Testis (tissue), 3 donors: ENCODE measurements around the gene AMOTL2. TPM values are rescaled to one million over a fixed set of nuclear protein-coding genes. Genes with fewer than 3 reads are reported as not detected.

Experiments
- DNase-seq: peaks from one replicate; pipeline ENCODE4 v3.0.0-alpha.2; 2019
- H3K27ac ChIP-seq, 2 donors: fragments of 200-600 bp; sonication (generic); one replicate each; pipeline ENCODE4 v1.5.1; 2019
- H3K27me3 ChIP-seq: fragments of 200-600 bp; sonication (generic); one replicate; pipeline ENCODE4 v1.5.1; 2019
- H3K36me3 ChIP-seq: fragments of 200-600 bp; sonication (generic); one replicate; pipeline ENCODE4 v1.5.1; 2017; ENCODE audit warnings: low read depth; ENCODE audit errors: missing control alignments
- H3K4me1 ChIP-seq: fragments of 200-600 bp; sonication (generic); one replicate; pipeline ENCODE4 v1.5.1; 2019
- H3K4me3 ChIP-seq, 2 donors: fragments of 200-600 bp; sonication (generic); one replicate each; pipeline ENCODE4 v1.5.1; 2017 to 2019
- H3K9me3 ChIP-seq: fragments of 200-600 bp; sonication (generic); one replicate; pipeline ENCODE4 v1.5.1; 2017
- POLR2A ChIP-seq: fragments of 450-650 bp; IDR thresholded peaks from one replicate; pipeline ENCODE4 v1.6.1; 2017; ENCODE audit warnings: antibody characterized with exemption, mild to moderate bottlenecking, moderate library complexity
- WGBS, 2 donors: methylation state at CpG; one replicate each; pipeline ENCODE4 v1.1.5; 2018; 5-methylcytosine and 5-hydroxymethylcytosine counted together
- intact Hi-C: fragments of 100-400 bp; cut with DNase I; formaldehyde crosslinking; loops from one replicate; pipeline ENCODE4 v1.15.1; 2023; ENCODE audit warnings: low total_unique reads
- polyA plus RNA-seq: library from polyadenylated mRNA; stranded (reverse); fragments of 350-450 nt; fragmentation: Illumina TruSeq; extraction: RNeasy Lipid Tissue Mini Kit (QIAGEN cat#74804); gene quantifications from one replicate; pipeline ENCODE4 v1.2.3, GENCODE V29; 2014; ENCODE audit warnings: low read depth, low replicate concordance; ENCODE audit not compliant: insufficient read depth
- total RNA-seq, 2 donors: library from RNA; depleted of rRNA; stranded (reverse); fragments of >200 nt; gene quantifications; one replicate each; pipeline ENCODE4 v1.2.3, GENCODE V29; 2016
- TF ChIP-seq, protein P1 (sequence below), 3 experiments: fragments of 450-650 bp in 2 of 3; fragments of 200-600 bp in 1 of 3; sonication (generic) in 1 of 3; IDR thresholded peaks; one replicate each; pipeline ENCODE4 v1.5.1; 2016 to 2019; ENCODE audit warnings: antibody characterized with exemption in 3 of 3, mild to moderate bottlenecking in 2 of 3, moderate library complexity in 1 of 3

Gene AMOTL2
- total and polyA plus RNA-seq, 3 donors from 2014 or later: 19.6 to 61.0 (median 35.8) TPM

DNA sequence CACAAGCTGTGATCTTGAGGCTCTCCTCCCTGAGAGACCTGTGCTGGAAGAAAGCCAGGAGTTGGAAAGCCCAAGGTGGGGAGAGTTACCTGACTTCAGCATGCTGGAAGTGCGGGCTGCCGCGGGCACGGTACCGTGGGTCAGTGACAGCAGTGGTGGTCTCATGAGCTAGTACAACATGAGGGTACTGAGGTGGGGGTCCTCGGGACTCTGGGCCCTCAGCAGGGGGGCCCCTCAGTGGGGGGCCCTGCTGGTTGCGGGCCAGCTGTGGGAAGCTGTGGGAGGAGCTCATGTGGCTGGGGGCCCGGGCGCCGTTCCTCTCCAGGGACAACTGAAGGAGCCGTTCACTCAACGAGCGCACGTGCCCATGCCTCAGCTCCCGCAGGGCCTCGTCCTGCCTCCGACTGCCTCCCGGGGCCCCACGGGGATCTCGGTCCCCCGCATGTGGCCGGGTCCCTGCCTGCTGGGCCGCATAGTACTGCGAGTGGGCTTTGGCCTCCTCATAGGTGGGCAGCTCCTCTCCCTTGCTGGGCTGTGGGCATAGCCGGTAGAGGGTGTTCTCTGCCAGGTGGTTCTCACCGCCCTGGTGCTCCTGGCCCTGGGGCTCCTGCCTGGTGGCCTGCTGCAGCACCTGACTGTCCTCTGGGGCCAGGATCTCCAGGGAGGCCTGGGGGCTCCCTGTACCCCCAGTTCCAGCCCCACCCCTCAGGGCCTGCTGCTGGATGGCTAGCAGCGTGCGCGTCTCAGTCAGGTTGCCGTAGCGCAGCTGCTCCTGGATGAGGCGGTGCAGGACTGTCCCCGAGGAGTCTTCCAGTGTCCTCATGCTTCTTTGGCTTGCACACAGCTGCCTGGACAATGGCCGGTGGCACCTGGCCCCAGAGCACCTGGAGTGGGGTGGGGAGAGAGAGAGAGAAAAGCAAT is 3.4 kb downstream of the AMOTL2 start:
- no peak for DNase-seq
- H3K4me1 ChIP-seq: peaks cover 26% of the 10 kb centered on the region
- intact Hi-C loops: loop anchor here (5.0 kb wide), 1 partner anchor 91 kb away; no protein-coding TSS in a partner anchor
- no peaks in the 10 kb centered on the region for H3K36me3 ChIP-seq
- peak overlapping the region in 1 of 2 donors; percentile 36 for H3K27ac ChIP-seq
- H3K9me3 ChIP-seq: no peaks in the 10 kb centered on the region
- WGBS, 2 donors: 85 to 100% methylated on average over 6 to 34 of the region's 34 CpGs
- no peaks in the 10 kb centered on the region for H3K27me3 ChIP-seq
- H3K4me3 ChIP-seq: no peak overlapping the region
- TF ChIP-seq, protein P1, sequence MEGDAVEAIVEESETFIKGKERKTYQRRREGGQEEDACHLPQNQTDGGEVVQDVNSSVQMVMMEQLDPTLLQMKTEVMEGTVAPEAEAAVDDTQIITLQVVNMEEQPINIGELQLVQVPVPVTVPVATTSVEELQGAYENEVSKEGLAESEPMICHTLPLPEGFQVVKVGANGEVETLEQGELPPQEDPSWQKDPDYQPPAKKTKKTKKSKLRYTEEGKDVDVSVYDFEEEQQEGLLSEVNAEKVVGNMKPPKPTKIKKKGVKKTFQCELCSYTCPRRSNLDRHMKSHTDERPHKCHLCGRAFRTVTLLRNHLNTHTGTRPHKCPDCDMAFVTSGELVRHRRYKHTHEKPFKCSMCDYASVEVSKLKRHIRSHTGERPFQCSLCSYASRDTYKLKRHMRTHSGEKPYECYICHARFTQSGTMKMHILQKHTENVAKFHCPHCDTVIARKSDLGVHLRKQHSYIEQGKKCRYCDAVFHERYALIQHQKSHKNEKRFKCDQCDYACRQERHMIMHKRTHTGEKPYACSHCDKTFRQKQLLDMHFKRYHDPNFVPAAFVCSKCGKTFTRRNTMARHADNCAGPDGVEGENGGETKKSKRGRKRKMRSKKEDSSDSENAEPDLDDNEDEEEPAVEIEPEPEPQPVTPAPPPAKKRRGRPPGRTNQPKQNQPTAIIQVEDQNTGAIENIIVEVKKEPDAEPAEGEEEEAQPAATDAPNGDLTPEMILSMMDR (IDR thresholded peaks at IDR 0.05): no peak
- TF ChIP-seq POLR2A: no peak

DNA sequence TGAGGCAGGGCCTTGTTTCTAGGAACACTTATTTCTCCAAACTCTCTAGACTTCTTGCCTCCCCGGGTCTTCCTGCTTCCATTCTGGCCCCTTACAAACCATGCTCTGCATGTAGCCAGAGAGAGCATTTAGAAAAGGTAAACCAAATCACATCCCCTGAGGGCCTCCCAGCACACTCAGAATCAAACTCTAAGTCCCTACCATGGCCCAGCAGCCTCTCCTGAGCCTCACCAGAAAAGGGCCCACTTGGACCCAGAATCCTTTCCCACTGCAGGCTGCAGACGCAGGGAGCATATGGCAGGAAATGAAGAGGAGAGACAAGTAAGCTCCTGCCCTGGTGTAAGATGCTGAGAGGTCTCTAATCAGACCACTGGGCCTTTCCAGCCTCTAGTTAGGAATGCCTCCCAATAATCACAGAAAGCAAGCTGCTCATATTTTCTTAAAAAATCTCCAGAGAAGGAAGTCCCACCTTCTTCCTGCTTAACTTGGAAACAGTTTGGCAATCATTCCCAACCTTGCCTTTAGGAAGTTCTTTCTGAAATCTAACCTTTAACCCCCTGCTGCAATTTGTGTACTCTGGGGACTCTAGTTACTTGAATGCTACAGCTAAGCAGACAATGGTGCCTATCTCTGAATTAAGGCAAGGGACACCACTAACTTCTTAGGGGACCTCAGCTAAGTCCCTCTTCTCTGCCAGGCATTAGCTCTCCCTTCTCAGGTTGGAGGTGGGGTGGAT is 4.2 kb downstream of the AMOTL2 start:
- no peak for TF ChIP-seq POLR2A
- TF ChIP-seq, protein P1 (IDR thresholded peaks at IDR 0.05): no peak
- intact Hi-C loops: loop anchor here (5.0 kb wide), 1 partner anchor 92 kb away; no protein-coding TSS in a partner anchor
- H3K4me3 ChIP-seq: no peak overlapping the region
- no peaks in the 10 kb centered on the region for H3K36me3 ChIP-seq
- H3K27me3 ChIP-seq: no peaks in the 10 kb centered on the region
- no peak overlapping the region for H3K27ac ChIP-seq
- peaks cover 30% of the 10 kb centered on the region for H3K4me1 ChIP-seq
- 57 to 85% methylated on average over 2 of the region's 2 CpGs for WGBS, 2 donors
- no peak for DNase-seq
- no peaks in the 10 kb centered on the region for H3K9me3 ChIP-seq

DNA sequence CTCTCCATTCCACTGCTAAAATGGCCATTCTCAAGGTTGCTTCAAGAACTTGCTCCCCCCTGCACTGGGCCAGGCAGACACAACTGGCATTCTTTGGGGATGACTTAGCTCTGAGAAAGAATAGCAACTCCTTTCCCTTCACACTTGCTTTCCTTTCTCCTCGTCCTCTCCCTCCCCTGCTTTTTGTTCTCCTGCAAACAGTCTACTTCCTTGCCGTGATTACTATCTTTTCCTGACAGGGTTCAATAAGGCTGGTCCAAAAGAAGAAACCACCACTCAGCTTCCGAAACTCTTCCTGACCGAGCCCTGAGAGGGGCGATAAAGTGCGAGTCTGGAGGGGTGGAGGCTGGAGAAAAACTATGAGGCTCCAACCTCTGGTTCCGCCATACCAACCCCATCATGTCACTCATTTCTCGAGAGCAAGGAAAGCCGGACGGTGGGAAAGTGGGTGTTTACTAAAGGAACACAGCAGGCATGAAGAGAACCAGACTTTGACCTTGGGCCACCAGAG is 5.0 kb downstream of the AMOTL2 start:
- H3K9me3 ChIP-seq: no peaks in the 10 kb centered on the region
- peaks cover 35% of the 10 kb centered on the region for H3K4me1 ChIP-seq
- TF ChIP-seq, protein P1 (IDR thresholded peaks at IDR 0.05): no peak
- TF ChIP-seq POLR2A: no peak
- no peak overlapping the region for H3K27ac ChIP-seq
- no peaks in the 10 kb centered on the region for H3K27me3 ChIP-seq
- WGBS, 2 donors: 67 to 84% methylated on average over 10 of the region's 10 CpGs
- DNase-seq: no peak
- intact Hi-C loops: no loop called here
- H3K4me3 ChIP-seq: no peak overlapping the region
- H3K36me3 ChIP-seq: no peaks in the 10 kb centered on the region

DNA sequence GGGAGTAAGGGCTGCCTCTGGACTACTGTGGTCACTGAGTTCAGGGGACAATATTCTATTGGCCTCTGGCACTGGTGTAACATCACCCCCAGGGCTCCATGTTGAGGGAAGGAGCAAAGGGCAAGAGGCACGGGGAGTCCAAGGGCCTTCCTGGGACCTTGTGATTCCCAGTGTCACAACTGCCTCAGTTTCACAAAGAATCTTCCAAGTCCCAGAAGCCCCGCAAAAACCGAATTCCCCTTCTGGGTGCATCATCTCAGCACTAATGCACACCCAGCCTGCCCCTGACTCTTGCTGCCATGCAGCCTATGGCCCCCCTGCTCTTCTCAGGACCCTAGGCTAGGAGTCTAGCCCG is 5.5 kb downstream of the AMOTL2 start:
- intact Hi-C loops: no loop called here

More for the DNA sequence above, 5.5 kb downstream of the AMOTL2 start:
- DNase-seq: no peak
- Histone ChIP-seq H3K4me1 (peaks cover 40% of the 10 kb centered on the region), H3K36me3 (no peaks in the 10 kb centered on the region), H3K27ac (no peak overlapping the region), H3K27me3 (no peaks in the 10 kb centered on the region), H3K9me3 (no peaks in the 10 kb centered on the region), H3K4me3 (no peak overlapping the region)
- TF ChIP-seq, protein P1 (IDR thresholded peaks at IDR 0.05): no peak
- 89 to 93% methylated on average over 4 of the region's 4 CpGs for WGBS, 2 donors
